ENCODE data around the gene KCNA1. TPM values are rescaled to one million over a fixed set of nuclear protein-coding genes. Genes with fewer than 3 reads are reported as not detected.

KCNA1 gene
- total RNA-seq, 8 experiments from 2014 or later = under 0.01 to 1.5 (median 0.10) TPM; not detected in 1

Other genes starting within 250 kb of the KCNA1 start
- gene GALNT8, start 189.5 kb upstream of the KCNA1 start, total RNA-seq = 10 to 100 TPM in 4 of 8 experiments, 1 to 10 TPM in 1, under 1 TPM in 3; 0.09 to 18.9 (median 10.4) TPM
- gene KCNA5, start 134.0 kb downstream of the KCNA1 start, total RNA-seq = 1 to 10 TPM in 1 of 8 experiments, under 1 TPM in 6, not detected in 1; 0.13 to 2.0 (median 0.50) TPM

Measured in motor neuron (in vitro differentiated cells).